ENCODE data around the gene PYGB.

PYGB gene

DNA sequence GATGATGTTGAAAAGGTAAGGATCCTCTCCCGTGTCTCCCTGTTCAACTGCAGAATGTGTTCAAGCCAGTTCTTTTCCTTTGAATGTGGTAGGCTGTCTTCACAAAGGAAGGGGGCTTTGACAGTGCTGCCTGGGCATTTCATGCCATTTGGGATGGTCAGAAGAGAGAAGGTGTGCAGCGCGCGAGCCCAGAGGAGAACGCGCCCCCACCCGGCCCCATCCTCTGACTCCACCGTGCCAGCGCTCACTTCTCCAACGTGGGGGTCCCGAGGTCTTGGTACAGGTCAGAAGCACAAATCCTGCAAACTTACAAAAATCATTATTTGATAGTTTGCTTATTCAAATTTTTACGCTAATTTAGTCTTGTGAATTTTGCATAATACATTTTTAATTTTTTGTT lies 38.0 kb upstream of the PYGB start:
- Histone ChIP-seq H3K9ac (no peak overlapping the region), H3K36me3 (ENCODE audit: insufficient read depth) (no peaks in the 10 kb centered on the region), H3K4me3 (IDR thresholded peaks at IDR 0.05; ENCODE audit: insufficient read depth, low read depth, low read length) (no peak overlapping the region), H2AFZ (ENCODE audit: low read depth) (no peak overlapping the region), H3K79me2 (ENCODE audit: insufficient read depth, low read depth) (no peaks in the 10 kb centered on the region), H3K4me1 (ENCODE audit: low read depth, poor library complexity, severe bottlenecking) (no peaks in the 10 kb centered on the region), H4K20me1 (ENCODE audit: insufficient read depth) (no peaks in the 10 kb centered on the region), H3K27ac (no peak overlapping the region), H3K27me3 (ENCODE audit: insufficient read depth, low read depth) (no peaks in the 10 kb centered on the region), H3K4me2 (no peak overlapping the region)
- TF ChIP-seq, protein P1, sequence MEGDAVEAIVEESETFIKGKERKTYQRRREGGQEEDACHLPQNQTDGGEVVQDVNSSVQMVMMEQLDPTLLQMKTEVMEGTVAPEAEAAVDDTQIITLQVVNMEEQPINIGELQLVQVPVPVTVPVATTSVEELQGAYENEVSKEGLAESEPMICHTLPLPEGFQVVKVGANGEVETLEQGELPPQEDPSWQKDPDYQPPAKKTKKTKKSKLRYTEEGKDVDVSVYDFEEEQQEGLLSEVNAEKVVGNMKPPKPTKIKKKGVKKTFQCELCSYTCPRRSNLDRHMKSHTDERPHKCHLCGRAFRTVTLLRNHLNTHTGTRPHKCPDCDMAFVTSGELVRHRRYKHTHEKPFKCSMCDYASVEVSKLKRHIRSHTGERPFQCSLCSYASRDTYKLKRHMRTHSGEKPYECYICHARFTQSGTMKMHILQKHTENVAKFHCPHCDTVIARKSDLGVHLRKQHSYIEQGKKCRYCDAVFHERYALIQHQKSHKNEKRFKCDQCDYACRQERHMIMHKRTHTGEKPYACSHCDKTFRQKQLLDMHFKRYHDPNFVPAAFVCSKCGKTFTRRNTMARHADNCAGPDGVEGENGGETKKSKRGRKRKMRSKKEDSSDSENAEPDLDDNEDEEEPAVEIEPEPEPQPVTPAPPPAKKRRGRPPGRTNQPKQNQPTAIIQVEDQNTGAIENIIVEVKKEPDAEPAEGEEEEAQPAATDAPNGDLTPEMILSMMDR (conservative IDR thresholded peaks at IDR 0.05; ENCODE audit: low read depth, low read length), result no peak

DNA sequence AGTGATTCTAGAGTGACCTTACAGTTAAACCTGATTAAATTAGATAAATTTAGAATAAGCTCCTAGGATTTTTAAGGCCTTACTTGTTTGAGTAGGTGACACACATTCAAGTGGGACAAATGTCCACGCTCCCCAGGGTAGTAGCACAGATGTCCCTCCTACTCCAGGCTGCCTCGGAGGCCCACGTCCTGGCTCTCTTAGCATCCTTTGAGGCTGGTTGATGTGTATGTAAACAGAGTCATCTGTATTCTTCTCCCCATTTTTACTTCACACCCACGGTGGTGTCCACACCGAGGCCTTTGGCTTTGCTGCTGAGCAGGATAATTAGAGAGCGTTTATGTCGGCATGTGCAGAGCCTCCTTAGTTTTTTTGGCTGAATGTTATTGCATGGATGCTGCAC lies 36.6 kb upstream of the PYGB start:
- Histone ChIP-seq H3K4me1 (ENCODE audit: low read depth, poor library complexity, severe bottlenecking) (no peaks in the 10 kb centered on the region), H3K9ac (no peak overlapping the region), H3K4me2 (no peak overlapping the region), H3K36me3 (ENCODE audit: insufficient read depth) (no peaks in the 10 kb centered on the region), H2AFZ (ENCODE audit: low read depth) (no peak overlapping the region), H3K27me3 (ENCODE audit: insufficient read depth, low read depth) (no peaks in the 10 kb centered on the region), H3K79me2 (ENCODE audit: insufficient read depth, low read depth) (no peaks in the 10 kb centered on the region), H3K4me3 (IDR thresholded peaks at IDR 0.05; ENCODE audit: insufficient read depth, low read depth, low read length) (no peak overlapping the region), H3K27ac (no peak overlapping the region), H4K20me1 (ENCODE audit: insufficient read depth) (no peaks in the 10 kb centered on the region)
- TF ChIP-seq, protein P1 (conservative IDR thresholded peaks at IDR 0.05; ENCODE audit: low read depth, low read length), result no peak

DNA sequence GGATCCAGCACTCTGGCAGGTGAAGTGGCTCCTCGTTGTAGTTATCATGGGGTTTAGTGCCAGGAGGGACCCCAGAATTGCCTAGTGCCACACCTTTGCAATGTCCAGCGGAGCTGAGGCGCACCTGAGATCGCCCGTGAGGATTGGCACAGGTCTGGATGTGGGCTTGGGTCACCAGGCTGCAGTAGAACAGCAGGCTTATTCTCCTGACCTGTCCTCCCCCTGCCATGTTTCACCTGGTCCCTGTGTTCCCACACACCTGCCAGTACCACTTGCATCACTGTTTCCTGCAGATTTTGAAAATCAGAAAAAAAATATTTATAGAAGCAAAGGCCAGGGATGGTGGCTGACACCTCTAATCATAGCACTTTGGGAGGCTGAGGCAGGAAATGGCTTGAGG lies 35.6 kb upstream of the PYGB start:
- Histone ChIP-seq H3K9ac (no peak overlapping the region), H3K36me3 (ENCODE audit: insufficient read depth) (no peaks in the 10 kb centered on the region), H4K20me1 (ENCODE audit: insufficient read depth) (no peaks in the 10 kb centered on the region), H3K4me3 (IDR thresholded peaks at IDR 0.05; ENCODE audit: insufficient read depth, low read depth, low read length) (no peak overlapping the region), H3K27me3 (ENCODE audit: insufficient read depth, low read depth) (no peaks in the 10 kb centered on the region), H3K4me2 (no peak overlapping the region), H3K27ac (no peak overlapping the region), H2AFZ (ENCODE audit: low read depth) (no peak overlapping the region), H3K4me1 (ENCODE audit: low read depth, poor library complexity, severe bottlenecking) (no peaks in the 10 kb centered on the region), H3K79me2 (ENCODE audit: insufficient read depth, low read depth) (no peaks in the 10 kb centered on the region)
- TF ChIP-seq, protein P1 (conservative IDR thresholded peaks at IDR 0.05; ENCODE audit: low read depth, low read length), result no peak

DNA sequence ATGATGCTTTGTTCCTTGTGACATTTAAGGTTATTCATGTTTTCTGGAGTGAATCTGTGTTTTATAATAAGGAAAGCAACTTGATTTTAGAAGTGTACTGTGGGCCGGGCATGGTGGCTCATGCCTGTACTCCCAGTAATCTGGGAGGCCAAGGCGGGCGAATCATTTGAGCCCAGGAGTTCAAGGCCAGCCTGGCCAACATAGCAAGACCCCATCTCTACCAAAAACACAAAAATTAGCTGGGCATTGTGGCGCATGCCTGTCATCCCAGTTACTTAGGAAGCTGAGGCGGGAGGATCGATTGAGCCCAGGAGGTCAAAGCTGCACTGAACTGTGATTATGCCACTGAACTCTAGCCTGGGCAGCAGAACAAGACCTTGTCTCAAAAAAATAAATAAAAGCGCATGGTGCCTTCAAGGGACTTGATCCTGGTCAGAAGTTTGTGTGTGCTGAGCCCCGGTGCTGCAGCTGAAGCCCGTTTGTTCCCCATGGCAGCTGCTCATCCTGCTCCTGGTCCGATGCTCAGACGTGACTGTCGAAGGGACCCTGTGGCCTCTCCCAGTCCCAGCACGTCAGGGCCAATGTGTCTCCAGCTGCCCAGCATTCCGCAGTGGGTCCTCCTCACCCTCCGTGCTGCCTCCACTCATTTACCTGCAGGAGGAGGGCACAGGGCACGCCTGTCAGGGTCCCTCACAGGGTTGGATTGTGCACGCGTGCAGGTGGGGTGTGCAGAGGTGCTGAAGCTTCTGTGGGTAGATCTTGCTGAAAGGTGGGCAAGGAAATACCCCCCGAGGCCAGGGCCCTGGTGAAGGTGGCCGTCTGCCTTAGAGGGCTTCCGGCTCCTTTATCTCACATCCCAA lies 34.1 kb upstream of the PYGB start:
- Histone ChIP-seq H3K79me2 (ENCODE audit: insufficient read depth, low read depth) (no peaks in the 10 kb centered on the region), H3K27me3 (ENCODE audit: insufficient read depth, low read depth) (no peaks in the 10 kb centered on the region), H3K9ac (no peak overlapping the region), H3K27ac (no peak overlapping the region), H3K4me1 (ENCODE audit: low read depth, poor library complexity, severe bottlenecking) (no peaks in the 10 kb centered on the region), H4K20me1 (ENCODE audit: insufficient read depth) (no peaks in the 10 kb centered on the region), H3K4me2 (no peak overlapping the region), H3K36me3 (ENCODE audit: insufficient read depth) (no peaks in the 10 kb centered on the region), H2AFZ (ENCODE audit: low read depth) (no peak overlapping the region), H3K4me3 (IDR thresholded peaks at IDR 0.05; ENCODE audit: insufficient read depth, low read depth, low read length) (no peak overlapping the region)
- TF ChIP-seq, protein P1 (conservative IDR thresholded peaks at IDR 0.05; ENCODE audit: low read depth, low read length), result no peak

All from KMS-11 (cell line).